HEK293 (cell line): ENCODE results near the gene TMEM140.
"Not testable (repeated sequence)": the region's sequence is repeated elsewhere in the genome, so short reads cannot be mapped to it uniquely, and the experiment has no call there.

Experiments
- CTCF ChIA-PET: fragments of 350-600 bp; formaldehyde crosslinking; extraction: SDS; loops from one replicate; lab custom pipeline; 2021; ENCODE audit warnings: antibody characterized with exemption; lab: Yijun Ruan, JAX
- POLR2A ChIA-PET: fragments of 300-600 bp; formaldehyde crosslinking; extraction: SDS; loops from one replicate; lab custom pipeline; 2020; ENCODE audit warnings: antibody characterized with exemption, inconsistent platforms; lab: Yijun Ruan, JAX
- H3K27ac ChIP-seq: fragments of 200-500 bp; sonication (Bioruptor generic); 2 replicates; pipeline ENCODE4 v1.5.1; 2014; ENCODE audit warnings: low read depth, low read length, control low read depth, inconsistent platforms; ENCODE audit errors: extremely low read depth
- H3K36me3 ChIP-seq, 2 experiments: fragments of 200-500 bp in 1 of 2; sonication (Bioruptor generic) in 1 of 2; 1 replicate in 1 of 2; 2 replicates in 1 of 2; pipeline ENCODE4 v1.5.1; 2014 to 2017; ENCODE audit warnings: inconsistent platforms in 2 of 2, low read length in 2 of 2; ENCODE audit not compliant: control insufficient read depth in 2 of 2, insufficient read depth in 1 of 2
- H3K4me1 ChIP-seq: fragments of 200-500 bp; sonication (Bioruptor generic); 2 replicates; pipeline ENCODE4 v1.5.1; 2014; ENCODE audit warnings: mild to moderate bottlenecking, low read length, inconsistent platforms; ENCODE audit not compliant: control insufficient read depth, insufficient read depth
- H3K4me3 ChIP-seq: 2 replicates; pipeline ENCODE4 v1.5.1; 2011; ENCODE audit warnings: low read depth, mild to moderate bottlenecking, control low read depth, low read length, moderate library complexity
- H3K9me3 ChIP-seq: fragments of 200-500 bp; sonication (Bioruptor generic); 2 replicates; pipeline ENCODE4 v1.5.1; 2014; ENCODE audit warnings: low read depth, low read length, inconsistent platforms; ENCODE audit not compliant: control insufficient read depth, insufficient read depth
- BCL11B ChIP-seq: fragments of 450-650 bp; formaldehyde crosslinking; IDR thresholded peaks from 2 replicates; pipeline ENCODE4 v1.5.1; 2016; ENCODE audit warnings: low read depth, missing biosample characterization, missing genetic modification characterization
- IKZF3 ChIP-seq: fragments of 450-650 bp; IDR thresholded peaks from 2 replicates; pipeline ENCODE4 v1.5.0; 2018; ENCODE audit warnings: missing biosample characterization, mild to moderate bottlenecking, missing genetic modification characterization, moderate library complexity
- OSR2 ChIP-seq: fragments of 450-650 bp; formaldehyde crosslinking; IDR thresholded peaks from 2 replicates; pipeline ENCODE4 v1.5.1; 2016; ENCODE audit warnings: missing biosample characterization, missing genetic modification characterization
- PRDM4 ChIP-seq: fragments of 450-650 bp; formaldehyde crosslinking; IDR thresholded peaks from 2 replicates; pipeline ENCODE4 v1.5.1; 2017; ENCODE audit warnings: missing biosample characterization, missing genetic modification characterization
- REPIN1 ChIP-seq: fragments of 450-650 bp; formaldehyde crosslinking; IDR thresholded peaks from 2 replicates; pipeline ENCODE4 v1.5.1; 2017; ENCODE audit warnings: missing biosample characterization, missing genetic modification characterization, low read depth
- ZFP37 ChIP-seq: fragments of 450-650 bp; formaldehyde crosslinking; IDR thresholded peaks from 2 replicates; pipeline ENCODE4 v1.5.1; 2016; ENCODE audit warnings: missing biosample characterization, missing genetic modification characterization
- ZIC2 ChIP-seq: fragments of 450-650 bp; formaldehyde crosslinking; IDR thresholded peaks from 2 replicates; pipeline ENCODE4 v1.5.1; 2016; ENCODE audit warnings: missing biosample characterization, missing genetic modification characterization
- ZNF2 ChIP-seq: fragments of 450-650 bp; formaldehyde crosslinking; IDR thresholded peaks from 2 replicates; pipeline ENCODE4 v1.5.1; 2016; ENCODE audit warnings: missing biosample characterization, missing genetic modification characterization
- ZNF335 ChIP-seq: fragments of 450-650 bp; formaldehyde crosslinking; conservative IDR thresholded peaks from 2 replicates; pipeline ENCODE4 v1.5.1; 2016; ENCODE audit warnings: missing biosample characterization, missing genetic modification characterization
- ZNF423 ChIP-seq: fragments of 450-650 bp; formaldehyde crosslinking; IDR thresholded peaks from 2 replicates; pipeline ENCODE4 v1.5.1; 2016; ENCODE audit warnings: missing biosample characterization, missing genetic modification characterization
- ZNF426 ChIP-seq: fragments of 450-650 bp; formaldehyde crosslinking; IDR thresholded peaks from 2 replicates; pipeline ENCODE4 v1.5.1; 2017; ENCODE audit warnings: missing biosample characterization, missing genetic modification characterization, mild to moderate bottlenecking, inconsistent platforms, moderate library complexity
- ZNF510 ChIP-seq: fragments of 450-650 bp; formaldehyde crosslinking; IDR thresholded peaks from 2 replicates; pipeline ENCODE4 v1.5.1; 2018; ENCODE audit warnings: mild to moderate bottlenecking, missing genetic modification characterization, missing biosample characterization; ENCODE audit not compliant: insufficient replicate concordance
- ZNF585B ChIP-seq: fragments of 450-650 bp; formaldehyde crosslinking; IDR thresholded peaks from 2 replicates; pipeline ENCODE4 v1.5.1; 2016; ENCODE audit warnings: missing biosample characterization, missing genetic modification characterization
- ZNF830 ChIP-seq: fragments of 450-650 bp; IDR thresholded peaks from 2 replicates; pipeline ENCODE4 v1.5.0; 2018; ENCODE audit warnings: missing biosample characterization, missing genetic modification characterization, low read depth, mild to moderate bottlenecking, moderate library complexity
- TF ChIP-seq, protein P1 (sequence below): fragments of 450-650 bp; formaldehyde crosslinking; IDR thresholded peaks from 2 replicates; pipeline ENCODE4 v1.5.1; 2016; ENCODE audit warnings: missing biosample characterization, missing genetic modification characterization, low read depth
- TF ChIP-seq, protein P2 (sequence below): fragments of 450-650 bp; formaldehyde crosslinking; IDR thresholded peaks from 2 replicates; pipeline ENCODE4 v1.5.1; 2016; ENCODE audit warnings: missing biosample characterization, missing genetic modification characterization

The TMEM140 gene

DNA sequence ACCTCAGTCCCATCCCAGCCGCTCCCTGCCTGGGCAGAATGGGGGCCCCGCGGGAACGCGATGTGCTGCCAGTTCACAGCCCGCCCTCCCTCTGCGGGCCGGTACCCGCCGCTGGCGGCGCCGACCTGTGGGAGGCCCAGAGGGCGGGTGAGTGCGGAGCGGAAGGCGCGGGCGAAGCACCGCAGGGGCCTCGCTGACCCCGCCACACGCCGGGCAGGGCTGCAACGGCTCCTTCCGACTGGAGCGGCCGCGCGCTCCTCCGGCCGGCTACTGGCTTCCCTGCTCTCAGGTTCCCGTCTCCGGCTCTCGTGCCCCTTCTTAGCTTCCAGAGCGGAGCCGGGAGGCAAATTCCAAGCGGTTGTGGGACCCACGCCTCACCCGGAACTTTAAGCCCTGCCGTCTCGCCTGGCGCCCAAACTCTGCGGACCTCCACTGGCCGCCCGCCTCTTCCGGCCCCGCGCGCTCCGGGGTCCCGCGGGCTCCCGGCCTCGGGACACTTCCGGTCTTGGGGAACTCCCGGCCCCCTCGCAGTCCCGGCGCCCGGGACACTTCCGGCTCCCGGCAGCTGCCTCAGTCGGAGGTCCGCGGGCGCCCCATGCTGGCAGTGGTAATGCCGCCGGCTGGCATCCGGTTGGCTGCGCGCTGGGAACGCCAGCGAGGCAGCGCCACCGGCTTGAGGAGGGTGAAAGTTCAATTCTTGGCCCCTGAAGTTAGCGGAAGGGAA lies 22.6 kb downstream of the TMEM140 start, which contains the start of gene CYREN (continued):
- TF ChIP-seq ZNF585B (tag by site-specific recombination) (no peak), BCL11B (tag by site-specific recombination) (no peak), ZNF830 (tag by site-specific recombination) (no peak), ZNF2 (tag by site-specific recombination) (0 out of 2 replicates have a peak, but pooled peaks have one; percentile 74), OSR2 (tag by site-specific recombination) (peak; percentile 75), ZIC2 (tag by site-specific recombination) (peak; percentile 94), ZNF426 (tag by site-specific recombination) (no peak), PRDM4 (tag by site-specific recombination) (no peak), ZFP37 (tag by site-specific recombination) (peak; percentile 63; the same call in 1 of the 2 replicates)
- TF ChIP-seq, protein P1, sequence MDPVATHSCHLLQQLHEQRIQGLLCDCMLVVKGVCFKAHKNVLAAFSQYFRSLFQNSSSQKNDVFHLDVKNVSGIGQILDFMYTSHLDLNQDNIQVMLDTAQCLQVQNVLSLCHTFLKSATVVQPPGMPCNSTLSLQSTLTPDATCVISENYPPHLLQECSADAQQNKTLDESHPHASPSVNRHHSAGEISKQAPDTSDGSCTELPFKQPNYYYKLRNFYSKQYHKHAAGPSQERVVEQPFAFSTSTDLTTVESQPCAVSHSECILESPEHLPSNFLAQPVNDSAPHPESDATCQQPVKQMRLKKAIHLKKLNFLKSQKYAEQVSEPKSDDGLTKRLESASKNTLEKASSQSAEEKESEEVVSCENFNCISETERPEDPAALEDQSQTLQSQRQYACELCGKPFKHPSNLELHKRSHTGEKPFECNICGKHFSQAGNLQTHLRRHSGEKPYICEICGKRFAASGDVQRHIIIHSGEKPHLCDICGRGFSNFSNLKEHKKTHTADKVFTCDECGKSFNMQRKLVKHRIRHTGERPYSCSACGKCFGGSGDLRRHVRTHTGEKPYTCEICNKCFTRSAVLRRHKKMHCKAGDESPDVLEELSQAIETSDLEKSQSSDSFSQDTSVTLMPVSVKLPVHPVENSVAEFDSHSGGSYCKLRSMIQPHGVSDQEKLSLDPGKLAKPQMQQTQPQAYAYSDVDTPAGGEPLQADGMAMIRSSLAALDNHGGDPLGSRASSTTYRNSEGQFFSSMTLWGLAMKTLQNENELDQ (tag by site-specific recombination) = no peak

DNA sequence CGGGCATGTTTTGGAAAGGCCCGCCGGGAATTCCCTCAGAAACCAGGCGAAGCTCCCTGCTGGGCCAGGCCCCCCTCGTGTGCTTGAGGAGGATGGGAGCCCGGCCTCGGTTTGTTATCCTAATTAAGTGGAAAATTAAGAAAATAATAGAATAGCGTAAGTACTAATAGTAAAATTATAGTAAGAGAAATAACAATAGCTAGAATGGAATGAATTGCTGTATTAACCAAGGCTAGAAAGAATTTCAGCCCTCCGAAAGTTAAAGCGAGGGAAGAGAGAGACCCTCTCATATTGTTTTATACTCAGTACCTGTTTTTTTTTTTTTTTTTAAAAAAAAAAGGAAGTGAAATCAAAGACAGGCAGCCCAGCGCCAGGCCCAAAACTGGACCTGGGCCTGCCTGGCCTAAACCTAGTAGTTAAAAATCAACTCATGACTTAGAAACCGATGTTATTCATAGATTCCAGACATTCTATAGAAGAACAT lies 23.2 kb downstream of the TMEM140 start:
- H3K4me1 ChIP-seq, H3K9me3 ChIP-seq: not testable (repeated sequence)
- POLR2A ChIA-PET = interaction anchor here (0.9 to 2.0 kb wide), 5 partner anchors 10 to 525 kb away, joined by 3 to 8 read pairs (median 3); partner anchors contain the start of genes BPGM and WDR91
- CTCF ChIA-PET = interaction anchor here (0.6 to 2.5 kb wide), 7 partner anchors 8 to 545 kb away, joined by 3 to 11 read pairs (median 4); partner anchors contain the start of gene AGBL3
- H3K27ac ChIP-seq = peak overlapping the region; percentile 89
- H3K4me3 ChIP-seq = peak overlapping the region; percentile 83
- H3K36me3 ChIP-seq = peaks cover 0 to 31% of the 10 kb centered on the region in 2 experiments; a peak in 1 of 3 replicates
- TF ChIP-seq ZNF335 (peak; percentile 22; the same call in 1 of the 2 replicates), ZNF510 (tag by site-specific recombination) (peak; percentile 31), ZNF423 (tag by site-specific recombination) (0 out of 2 replicates have a peak, but pooled peaks have one; percentile 0), REPIN1 (tag by site-specific recombination) (0 out of 2 replicates have a peak, but pooled peaks have one; percentile 15), IKZF3 (tag by site-specific recombination) (peak; percentile 59; the same call in 1 of the 2 replicates)
- TF ChIP-seq, protein P2, sequence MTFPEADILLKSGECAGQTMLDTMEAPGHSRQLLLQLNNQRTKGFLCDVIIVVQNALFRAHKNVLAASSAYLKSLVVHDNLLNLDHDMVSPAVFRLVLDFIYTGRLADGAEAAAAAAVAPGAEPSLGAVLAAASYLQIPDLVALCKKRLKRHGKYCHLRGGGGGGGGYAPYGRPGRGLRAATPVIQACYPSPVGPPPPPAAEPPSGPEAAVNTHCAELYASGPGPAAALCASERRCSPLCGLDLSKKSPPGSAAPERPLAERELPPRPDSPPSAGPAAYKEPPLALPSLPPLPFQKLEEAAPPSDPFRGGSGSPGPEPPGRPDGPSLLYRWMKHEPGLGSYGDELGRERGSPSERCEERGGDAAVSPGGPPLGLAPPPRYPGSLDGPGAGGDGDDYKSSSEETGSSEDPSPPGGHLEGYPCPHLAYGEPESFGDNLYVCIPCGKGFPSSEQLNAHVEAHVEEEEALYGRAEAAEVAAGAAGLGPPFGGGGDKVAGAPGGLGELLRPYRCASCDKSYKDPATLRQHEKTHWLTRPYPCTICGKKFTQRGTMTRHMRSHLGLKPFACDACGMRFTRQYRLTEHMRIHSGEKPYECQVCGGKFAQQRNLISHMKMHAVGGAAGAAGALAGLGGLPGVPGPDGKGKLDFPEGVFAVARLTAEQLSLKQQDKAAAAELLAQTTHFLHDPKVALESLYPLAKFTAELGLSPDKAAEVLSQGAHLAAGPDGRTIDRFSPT = peak; percentile 32; the same call in 1 of the 2 replicates

GRCh38 chr7:135171581-135172291 lies 23.9 kb downstream of the TMEM140 start:
- ChIA-PET CTCF (interaction anchor here (0.7 to 1.3 kb wide), 2 partner anchors 79 to 447 kb away, joined by 3 to 4 read pairs; no protein-coding TSS in a partner anchor), POLR2A (interaction anchor here (1.2 kb wide), 1 partner anchor 525 kb away, joined by 3 read pairs; the partner anchor contains the start of gene BPGM)
- not testable (repeated sequence) for H3K9me3 ChIP-seq, H3K27ac ChIP-seq, H3K4me1 ChIP-seq, H3K4me3 ChIP-seq
- H3K36me3 ChIP-seq = peaks cover 0 to 24% of the 10 kb centered on the region in 2 experiments; a peak in 1 of 3 replicates

- not testable (repeated sequence) for H3K27ac ChIP-seq, H3K36me3 ChIP-seq, H3K4me3 ChIP-seq, H3K9me3 ChIP-seq, H3K4me1 ChIP-seq
- ChIA-PET POLR2A (interaction anchor here (1.3 kb wide), 1 partner anchor 9 kb away, joined by 4 read pairs; no protein-coding TSS in a partner anchor), CTCF (interaction anchor here (0.7 to 0.8 kb wide), 2 partner anchors 54 to 485 kb away, joined by 4 to 6 read pairs; no protein-coding TSS in a partner anchor)
Measured at GRCh38 chr7:135173916-135174315, 26.0 kb downstream of the TMEM140 start.
